GM19193 (cell line): ENCODE results near the gene INPP4A.

Experiments
- POLR2A ChIP-seq: IDR thresholded peaks from 4 replicates; pipeline ENCODE4 v1.6.1; 2011; ENCODE audit not compliant: insufficient read depth, insufficient read length; ENCODE audit errors: extremely low read depth

Gene INPP4A

GRCh38 chr2:98432145-98432544, 12.5 kb upstream of the INPP4A start:
- no peak for TF ChIP-seq POLR2A

- no peak for TF ChIP-seq POLR2A
These were observed 11.2 kb upstream of the INPP4A start for GRCh38 chr2:98433363-98433964.

GRCh38 chr2:98434492-98434891, 10.2 kb upstream of the INPP4A start:
- no peak for TF ChIP-seq POLR2A

- no peak for TF ChIP-seq POLR2A
These were observed 7.9 kb upstream of the INPP4A start for GRCh38 chr2:98436734-98437133.

GRCh38 chr2:98438190-98439133, 6.2 kb upstream of the INPP4A start:
- no peak for TF ChIP-seq POLR2A

GRCh38 chr2:98441706-98442450, 2.8 kb upstream of the INPP4A start:
- TF ChIP-seq POLR2A = no peak

- TF ChIP-seq POLR2A = no peak
These were observed 2.2 kb upstream of the INPP4A start for GRCh38 chr2:98442488-98442887.

GRCh38 chr2:98445177-98445682, 572 bp downstream of the INPP4A start:
- no peak for TF ChIP-seq POLR2A

GRCh38 chr2:98445683-98446581, 1.3 kb downstream of the INPP4A start:
- no peak for TF ChIP-seq POLR2A

- no peak for TF ChIP-seq POLR2A
These were observed 2.2 kb downstream of the INPP4A start for GRCh38 chr2:98446850-98447249.

GRCh38 chr2:98448441-98449145, 3.9 kb downstream of the INPP4A start:
- TF ChIP-seq POLR2A = no peak

- no peak for TF ChIP-seq POLR2A
These were observed 7.9 kb downstream of the INPP4A start for GRCh38 chr2:98452396-98453027.

GRCh38 chr2:98453083-98453482, 8.4 kb downstream of the INPP4A start:
- no peak for TF ChIP-seq POLR2A
